Activated CD4-positive, alpha-beta memory T cell treated with anti-CD3 and anti-CD28 coated beads for 36 hours (primary cell): ENCODE results near the gene ZBP1. TPM values are rescaled to one million over a fixed set of nuclear protein-coding genes. Genes with fewer than 3 reads are reported as not detected.
A peak's percentile ranks its signal among the peaks of the same experiment; 100 is the strongest.

Source experiments
- CTCF ChIA-PET: fragments of 350-600 bp; sonication (Branson Sonifier 250); formaldehyde crosslinking; loops from one replicate; lab custom pipeline; 2021; ENCODE audit warnings: antibody characterized with exemption, inconsistent platforms; lab: Charles Lee
- POLR2A ChIA-PET: fragments of 350-600 bp; sonication (Branson Sonifier 250); formaldehyde crosslinking; loops from one replicate; lab custom pipeline; 2021; ENCODE audit warnings: antibody characterized with exemption; lab: Charles Lee
- DNase-seq: peaks from one replicate; pipeline ENCODE4 v3.0.0-alpha.2; 2020
- H3K27ac Mint-ChIP-seq: one replicate; pipeline ENCODE4 v1.8.0; 2021; ENCODE audit warnings: mixed read lengths
- H3K27me3 Mint-ChIP-seq: one replicate; pipeline ENCODE4 v1.8.0; 2021; ENCODE audit warnings: mixed read lengths
- H3K36me3 Mint-ChIP-seq: one replicate; pipeline ENCODE4 v1.8.0; 2021; ENCODE audit warnings: mixed read lengths
- H3K4me1 Mint-ChIP-seq: one replicate; pipeline ENCODE4 v1.8.0; 2021; ENCODE audit warnings: low read depth, mixed read lengths
- H3K4me3 Mint-ChIP-seq: one replicate; pipeline ENCODE4 v1.8.0; 2021; ENCODE audit warnings: mild to moderate bottlenecking, mixed read lengths
- H3K9me3 Mint-ChIP-seq: one replicate; pipeline ENCODE4 v1.8.0; 2021; ENCODE audit warnings: mixed read lengths
- intact Hi-C: fragments of 100-400 bp; cut with micrococcal nuclease; formaldehyde crosslinking; loops from one replicate; pipeline ENCODE4 v1.15.1; 2023
- total RNA-seq, 2 experiments: library from RNA; stranded (reverse); gene quantifications; one replicate each; pipeline ENCODE4 v1.2.3, GENCODE V29; 2021

ZBP1 gene, protein sequence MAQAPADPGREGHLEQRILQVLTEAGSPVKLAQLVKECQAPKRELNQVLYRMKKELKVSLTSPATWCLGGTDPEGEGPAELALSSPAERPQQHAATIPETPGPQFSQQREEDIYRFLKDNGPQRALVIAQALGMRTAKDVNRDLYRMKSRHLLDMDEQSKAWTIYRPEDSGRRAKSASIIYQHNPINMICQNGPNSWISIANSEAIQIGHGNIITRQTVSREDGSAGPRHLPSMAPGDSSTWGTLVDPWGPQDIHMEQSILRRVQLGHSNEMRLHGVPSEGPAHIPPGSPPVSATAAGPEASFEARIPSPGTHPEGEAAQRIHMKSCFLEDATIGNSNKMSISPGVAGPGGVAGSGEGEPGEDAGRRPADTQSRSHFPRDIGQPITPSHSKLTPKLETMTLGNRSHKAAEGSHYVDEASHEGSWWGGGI
- total RNA-seq, result 1 to 10 TPM in 1 of 2 experiments, under 1 TPM in 1; 0.73 to 1.1 TPM

DNA sequence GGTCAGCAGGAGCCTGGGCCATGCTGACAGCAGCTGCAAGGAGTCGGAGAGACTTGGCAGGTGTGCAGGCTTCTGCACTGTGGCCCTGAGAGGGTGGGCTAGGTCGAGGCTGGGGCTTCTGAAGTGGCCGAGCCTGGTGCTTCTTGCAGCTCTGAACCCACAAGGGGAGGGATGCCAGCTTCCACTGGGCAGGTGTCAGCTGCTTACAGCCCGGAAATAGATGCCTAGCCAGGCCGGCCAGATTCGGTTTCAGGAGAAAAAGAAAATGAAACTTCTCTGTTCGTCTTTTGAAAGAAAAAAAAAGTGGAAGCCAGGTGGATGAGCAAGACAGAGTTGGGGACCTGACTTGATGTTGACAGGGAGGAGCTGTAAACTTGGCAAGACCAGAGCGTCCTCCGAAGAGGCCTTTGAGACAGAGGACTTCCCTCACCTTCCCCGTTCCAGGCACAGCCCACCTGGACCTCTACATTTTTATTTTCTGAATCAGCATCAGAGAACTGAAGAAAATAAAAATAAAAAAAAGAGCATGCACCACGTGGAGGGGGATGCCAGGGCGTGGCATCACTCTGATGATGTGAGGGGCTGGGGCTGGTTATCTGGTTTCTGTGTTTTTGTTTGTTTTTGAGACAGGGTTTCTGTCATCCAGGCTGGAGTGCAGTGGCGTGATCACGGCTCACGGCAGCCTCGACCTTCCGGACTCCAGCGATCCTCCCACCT lies at the start of gene ZBP1:
ZBP1 (minus strand) TSS at position 153 of the 717 bp plus-strand sequence; CDS start at position 22, 131 bp downstream.
- Mint-ChIP-seq H3K4me3 (peak within 1 kb of the TSS; percentile 56), H3K27me3 (peaks cover 7% of the 10 kb centered on the region), H3K4me1 (peaks cover 62% of the 10 kb centered on the region), H3K9me3 (peaks cover 10% of the 10 kb centered on the region), H3K36me3 (peaks cover 6% of the 10 kb centered on the region), H3K27ac (peak within 1 kb of the TSS; percentile 87)
- ChIA-PET POLR2A (interaction anchor here (0.9 to 2.3 kb wide), 6 partner anchors 8 to 228 kb away, joined by 3 to 15 read pairs (median 6); partner anchors contain the start of gene PMEPA1), CTCF (interaction anchor here (0.7 to 4.1 kb wide), 11 partner anchors 9 to 614 kb away, joined by 3 to 27 read pairs (median 4); no protein-coding TSS in a partner anchor)
- peak; percentile 76 for DNase-seq
- intact Hi-C loops, result loop anchor here (5.0 to 10.0 kb wide), 2 partner anchors 687 to 1034 kb away; partner anchors contain the start of genes RAB22A and STX16

- no peaks in the 10 kb centered on the region for H3K27me3 Mint-ChIP-seq
- H3K27ac Mint-ChIP-seq, result no peak overlapping the region
- ChIA-PET POLR2A (no interaction called here), CTCF (interaction anchor here (1.8 kb wide), 1 partner anchor 73 kb away, joined by 7 read pairs; no protein-coding TSS in a partner anchor)
- H3K4me3 Mint-ChIP-seq, result no peak overlapping the region
- H3K36me3 Mint-ChIP-seq, result no peaks in the 10 kb centered on the region
- DNase-seq, result no peak
- intact Hi-C loops, result no loop called here
- H3K4me1 Mint-ChIP-seq, result no peaks in the 10 kb centered on the region
- H3K9me3 Mint-ChIP-seq, result no peaks in the 10 kb centered on the region
Observed at GRCh38 chr20:57669632-57670031, 49.4 kb upstream of the ZBP1 start.

DNA sequence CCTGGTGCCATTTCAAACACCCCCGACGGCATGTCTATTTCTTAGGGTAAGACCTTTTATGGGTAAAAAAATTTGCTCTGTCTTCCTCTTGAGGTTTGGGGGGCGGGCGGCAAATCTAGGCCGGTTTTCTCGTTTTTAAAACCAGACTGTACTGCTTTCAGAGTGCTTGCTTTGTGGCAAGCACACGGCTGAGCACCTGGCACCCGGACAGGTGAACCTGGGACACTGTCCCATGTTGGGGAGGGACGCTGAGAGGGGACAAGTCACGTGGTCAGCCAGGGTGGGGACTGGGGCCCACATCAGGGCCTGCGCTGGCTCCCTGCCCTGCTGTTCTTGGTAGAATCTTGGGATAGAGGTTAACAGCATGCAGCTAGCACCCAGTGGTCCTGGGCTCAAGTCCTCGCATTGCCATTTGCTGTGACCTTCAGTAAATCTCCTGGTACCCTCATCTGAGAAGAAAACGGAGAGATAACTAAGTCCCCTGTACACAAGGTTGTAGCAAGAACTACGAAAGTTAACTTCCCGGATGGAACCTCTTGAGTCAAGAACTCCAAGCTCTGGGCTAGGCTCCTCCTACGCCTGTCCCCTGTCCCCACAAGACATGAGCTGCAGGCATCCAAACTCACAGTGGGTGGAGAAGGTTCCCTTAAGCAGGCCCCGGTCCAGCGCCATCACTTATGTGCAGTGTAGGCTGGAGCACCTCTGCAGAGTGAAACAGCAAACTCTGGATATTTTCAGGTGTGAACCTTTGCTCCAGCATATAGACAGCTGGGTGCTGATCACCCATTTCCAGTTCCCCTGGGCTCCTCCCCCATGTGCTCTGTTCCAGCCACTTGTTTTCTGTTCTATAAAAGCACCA lies 47.9 kb upstream of the ZBP1 start:
- no peaks in the 10 kb centered on the region for H3K9me3 Mint-ChIP-seq
- ChIA-PET POLR2A (no interaction called here), CTCF (interaction anchor here (1.8 kb wide), 1 partner anchor 71 kb away, joined by 7 read pairs; no protein-coding TSS in a partner anchor)
- intact Hi-C loops, result no loop called here
- no peaks in the 10 kb centered on the region for H3K27me3 Mint-ChIP-seq
- no peak for DNase-seq
- no peaks in the 10 kb centered on the region for H3K36me3 Mint-ChIP-seq
- H3K4me3 Mint-ChIP-seq, result no peak overlapping the region
- no peak overlapping the region for H3K27ac Mint-ChIP-seq
- no peaks in the 10 kb centered on the region for H3K4me1 Mint-ChIP-seq

GRCh38 chr20:57667388-57667787 lies 47.2 kb upstream of the ZBP1 start:
- Mint-ChIP-seq H3K4me1 (no peaks in the 10 kb centered on the region), H3K4me3 (no peak overlapping the region), H3K36me3 (no peaks in the 10 kb centered on the region), H3K27ac (no peak overlapping the region), H3K27me3 (no peaks in the 10 kb centered on the region), H3K9me3 (no peaks in the 10 kb centered on the region)
- ChIA-PET POLR2A (no interaction called here), CTCF (no interaction called here)
- DNase-seq, result no peak
- intact Hi-C loops, result no loop called here

DNA sequence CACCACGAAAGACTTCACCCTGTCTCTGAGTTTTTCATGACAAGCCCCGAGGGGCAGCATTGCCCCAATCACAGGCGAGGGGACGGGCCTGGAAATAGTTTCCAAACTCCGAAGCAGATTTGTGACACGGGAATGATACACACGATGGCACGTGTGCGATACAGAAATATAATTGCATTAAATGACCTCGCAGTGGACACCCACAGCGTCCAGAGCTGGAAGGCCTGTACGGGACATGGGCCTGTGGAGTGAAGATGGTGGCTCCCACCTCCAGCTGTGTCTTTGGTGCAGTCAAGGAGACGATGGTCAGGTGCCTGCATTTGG lies 46.6 kb upstream of the ZBP1 start:
- intact Hi-C loops, result no loop called here
- no peaks in the 10 kb centered on the region for H3K9me3 Mint-ChIP-seq
- H3K27me3 Mint-ChIP-seq, result no peaks in the 10 kb centered on the region
- no peaks in the 10 kb centered on the region for H3K4me1 Mint-ChIP-seq
- POLR2A ChIA-PET, result no interaction called here
- no peak overlapping the region for H3K27ac Mint-ChIP-seq
- CTCF ChIA-PET, result no interaction called here
- no peaks in the 10 kb centered on the region for H3K36me3 Mint-ChIP-seq
- no peak for DNase-seq
- no peak overlapping the region for H3K4me3 Mint-ChIP-seq

GRCh38 chr20:57666106-57666833 lies 46.0 kb upstream of the ZBP1 start:
- Mint-ChIP-seq H3K27me3 (no peaks in the 10 kb centered on the region), H3K9me3 (no peaks in the 10 kb centered on the region), H3K4me3 (no peak overlapping the region), H3K27ac (no peak overlapping the region), H3K36me3 (no peaks in the 10 kb centered on the region), H3K4me1 (no peaks in the 10 kb centered on the region)
- intact Hi-C loops, result no loop called here
- no peak for DNase-seq
- ChIA-PET POLR2A (no interaction called here), CTCF (no interaction called here)

DNA sequence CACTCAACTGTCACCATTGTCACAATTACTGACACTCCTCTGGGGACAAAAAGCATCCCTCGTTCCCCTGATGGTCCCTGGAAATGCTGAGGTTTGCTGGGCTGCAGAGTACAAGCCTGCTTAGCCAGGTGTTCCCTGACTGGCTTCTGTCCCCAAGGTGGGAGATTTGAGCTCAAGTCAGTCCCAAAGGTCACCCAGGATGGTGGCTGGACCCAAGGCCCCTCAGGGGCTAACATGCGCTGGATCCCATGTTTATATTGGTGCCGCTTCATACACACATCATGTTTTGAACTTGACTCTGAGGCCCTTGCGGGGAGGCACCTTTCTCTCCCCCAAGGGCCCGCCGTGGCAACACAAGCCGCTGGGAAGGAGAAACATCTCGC lies 45.4 kb upstream of the ZBP1 start:
- Mint-ChIP-seq H3K4me1 (no peaks in the 10 kb centered on the region), H3K4me3 (no peak overlapping the region), H3K27me3 (no peaks in the 10 kb centered on the region), H3K36me3 (no peaks in the 10 kb centered on the region), H3K27ac (no peak overlapping the region), H3K9me3 (no peaks in the 10 kb centered on the region)
- POLR2A ChIA-PET, result no interaction called here
- no peak for DNase-seq
- intact Hi-C loops, result no loop called here
- CTCF ChIA-PET, result no interaction called here

DNA sequence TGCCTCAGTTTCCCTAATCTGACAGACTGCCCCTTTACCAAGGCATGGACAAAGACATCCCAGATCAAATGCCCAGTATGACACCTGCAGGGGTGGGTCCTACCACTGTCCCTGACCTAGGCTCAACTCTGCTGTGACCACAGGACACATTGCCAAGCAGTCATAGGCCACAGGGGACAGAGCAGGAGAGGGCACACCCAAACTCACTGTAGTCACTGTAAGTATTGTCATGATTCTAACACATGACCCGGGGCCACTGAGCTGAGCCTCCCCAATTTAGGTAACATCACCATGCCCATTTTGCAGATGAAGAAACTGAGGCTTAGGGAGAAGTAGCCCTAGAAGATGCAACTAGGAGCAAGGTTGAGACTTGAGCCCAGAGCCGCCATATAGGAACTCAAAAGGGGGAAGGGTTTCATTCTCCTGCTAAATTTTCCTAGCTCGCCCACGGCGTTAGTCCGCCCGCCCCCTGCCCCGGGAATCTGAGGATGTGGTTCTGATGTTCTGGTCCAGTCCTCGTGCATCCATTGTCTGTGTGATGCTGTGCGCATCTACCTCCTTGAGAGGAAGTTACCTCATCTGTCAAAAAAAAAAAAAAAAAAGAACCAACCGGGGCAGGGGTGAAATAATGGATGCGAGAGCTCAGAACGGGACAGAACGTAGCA lies 44.8 kb upstream of the ZBP1 start:
- Mint-ChIP-seq H3K4me1 (no peaks in the 10 kb centered on the region), H3K36me3 (no peaks in the 10 kb centered on the region), H3K27me3 (no peaks in the 10 kb centered on the region), H3K27ac (no peak overlapping the region), H3K9me3 (no peaks in the 10 kb centered on the region), H3K4me3 (no peak overlapping the region)
- CTCF ChIA-PET, result no interaction called here
- no peak for DNase-seq
- intact Hi-C loops, result no loop called here
- POLR2A ChIA-PET, result no interaction called here

GRCh38 chr20:57664476-57664875 lies 44.2 kb upstream of the ZBP1 start:
- Mint-ChIP-seq H3K4me3 (no peak overlapping the region), H3K36me3 (no peaks in the 10 kb centered on the region), H3K27ac (no peak overlapping the region), H3K9me3 (no peaks in the 10 kb centered on the region), H3K4me1 (no peaks in the 10 kb centered on the region), H3K27me3 (no peaks in the 10 kb centered on the region)
- intact Hi-C loops, result no loop called here
- ChIA-PET CTCF (no interaction called here), POLR2A (no interaction called here)
- DNase-seq, result no peak

GRCh38 chr20:57663681-57664451 lies 43.6 kb upstream of the ZBP1 start:
- H3K27ac Mint-ChIP-seq, result no peak overlapping the region
- no peaks in the 10 kb centered on the region for H3K4me1 Mint-ChIP-seq
- H3K9me3 Mint-ChIP-seq, result no peaks in the 10 kb centered on the region
- H3K4me3 Mint-ChIP-seq, result no peak overlapping the region
- ChIA-PET CTCF (no interaction called here), POLR2A (no interaction called here)
- H3K27me3 Mint-ChIP-seq, result no peaks in the 10 kb centered on the region
- DNase-seq, result no peak
- H3K36me3 Mint-ChIP-seq, result no peaks in the 10 kb centered on the region
- intact Hi-C loops, result no loop called here
